ENCODE measurements around the gene SPINT2.

The SPINT2 gene

GRCh38 chr19:38303517-38304351 is 39.4 kb downstream of the SPINT2 start, which contains the start of gene C19orf33:
C19orf33 (plus strand) TSS chr19:38304251; CDS start chr19:38304262, 11 bp downstream.
- DNase-seq = no peak

GRCh38 chr19:38304352-38304865 is 40.0 kb downstream of the SPINT2 start:
- DNase-seq = no peak

- DNase-seq = no peak
These were observed 40.6 kb downstream of the SPINT2 start for GRCh38 chr19:38304866-38305429.

- DNase-seq = no peak
These were observed 41.9 kb downstream of the SPINT2 start for GRCh38 chr19:38306236-38306635.

- no peak for DNase-seq
These were observed 42.7 kb downstream of the SPINT2 start for GRCh38 chr19:38307076-38307475.

- DNase-seq = no peak
These were observed 43.2 kb downstream of the SPINT2 start for GRCh38 chr19:38307597-38307996.

GRCh38 chr19:38308006-38308766 is 43.8 kb downstream of the SPINT2 start:
- DNase-seq = no peak

GRCh38 chr19:38308926-38309614 is 44.7 kb downstream of the SPINT2 start:
- no peak for DNase-seq

GRCh38 chr19:38309615-38310278 is 45.4 kb downstream of the SPINT2 start:
- DNase-seq = no peak

GRCh38 chr19:38310279-38310670 is 45.9 kb downstream of the SPINT2 start:
- no peak for DNase-seq

GRCh38 chr19:38310986-38311385 is 46.6 kb downstream of the SPINT2 start:
- DNase-seq = no peak

- DNase-seq = peak; percentile 90 to 98 (median 94)
These were observed 51.5 kb downstream of the SPINT2 start, which contains the start of gene YIF1B for GRCh38 chr19:38315657-38316476. YIF1B (minus strand) TSS chr19:38315947; CDS start chr19:38315917, 30 bp downstream.

- no peak for DNase-seq
These were observed 52.2 kb downstream of the SPINT2 start for GRCh38 chr19:38316477-38317067.

GRCh38 chr19:38317104-38317612 is 52.8 kb downstream of the SPINT2 start:
- peak in 2 of 5 donors; percentile 13 to 61 for DNase-seq

GRCh38 chr19:38318660-38319059 is 54.3 kb downstream of the SPINT2 start:
- no peak for DNase-seq

- peak in 4 of 5 donors; percentile 19 to 49 (median 30) for DNase-seq
These were observed 55.3 kb downstream of the SPINT2 start, which contains the start of gene KCNK6 for GRCh38 chr19:38319421-38320258. KCNK6 (plus strand) TSS chr19:38319845; CDS start chr19:38319951, 106 bp downstream.

- no peak for DNase-seq
These were observed 56.6 kb downstream of the SPINT2 start for GRCh38 chr19:38320969-38321339.

GRCh38 chr19:38321646-38322196 is 57.3 kb downstream of the SPINT2 start:
- no peak for DNase-seq

GRCh38 chr19:38323291-38323690 is 58.9 kb downstream of the SPINT2 start:
- no peak for DNase-seq

All from T-helper 1 cell (primary cell).